ENCODE measurements around the gene BID.

- TF ChIP-seq GATA2 (IDR thresholded peaks at IDR 0.05; ENCODE audit: low read depth, low read length) (no peak), GATA3 (IDR thresholded peaks at IDR 0.05; ENCODE audit: low read depth, low read length) (no peak)
Observed at GRCh38 chr22:17780116-17780740, 6.0 kb upstream of the BID start.
